GM19328 (cell line): ENCODE data around the gene DPH6.
A peak's percentile ranks its signal among the peaks of the same experiment; 100 is the strongest.

Source experiments
- ATAC-seq: cut with Tn5 transposase; IDR thresholded peaks from one replicate; pipeline ENCODE4 v1.9.1; 2021; ENCODE audit warnings: mild to moderate bottlenecking, moderate library complexity; ENCODE audit not compliant: unreplicated experiment

DPH6 gene

GRCh38 chr15:35545316-35545823 lies 595 bp downstream of the DPH6 start:
- peak; percentile 19 for ATAC-seq

GRCh38 chr15:35540885-35541284 lies 5.1 kb downstream of the DPH6 start:
- no peak for ATAC-seq

- no peak for ATAC-seq
These were observed 5.9 kb downstream of the DPH6 start for GRCh38 chr15:35540021-35540420.

GRCh38 chr15:35535365-35535916 lies 10.5 kb downstream of the DPH6 start:
- ATAC-seq: no peak

GRCh38 chr15:35533130-35534110 lies 12.5 kb downstream of the DPH6 start:
- ATAC-seq: no peak

GRCh38 chr15:35530698-35531097 lies 15.3 kb downstream of the DPH6 start:
- ATAC-seq: no peak

- ATAC-seq: no peak
These were observed 16.2 kb downstream of the DPH6 start for GRCh38 chr15:35529784-35530183.

- ATAC-seq: no peak
These were observed 23.9 kb downstream of the DPH6 start for GRCh38 chr15:35522061-35522460.

- no peak for ATAC-seq
These were observed 26.3 kb downstream of the DPH6 start for GRCh38 chr15:35519541-35520149.

GRCh38 chr15:35519052-35519451 lies 26.9 kb downstream of the DPH6 start:
- ATAC-seq: no peak

GRCh38 chr15:35514759-35515158 lies 31.2 kb downstream of the DPH6 start:
- no peak for ATAC-seq

GRCh38 chr15:35507932-35508638 lies 37.9 kb downstream of the DPH6 start:
- no peak for ATAC-seq

- ATAC-seq: no peak
These were observed 39.6 kb downstream of the DPH6 start for GRCh38 chr15:35506272-35506870.

GRCh38 chr15:35505809-35506208 lies 40.2 kb downstream of the DPH6 start:
- ATAC-seq: no peak

GRCh38 chr15:35505141-35505540 lies 40.8 kb downstream of the DPH6 start:
- no peak for ATAC-seq

GRCh38 chr15:35499723-35500122 lies 46.2 kb downstream of the DPH6 start:
- ATAC-seq: no peak

- peak; percentile 99 for ATAC-seq
These were observed 49.4 kb downstream of the DPH6 start for GRCh38 chr15:35496585-35496984.

- ATAC-seq: no peak
These were observed 50.9 kb downstream of the DPH6 start for GRCh38 chr15:35495080-35495479.

- ATAC-seq: no peak
These were observed 54.0 kb downstream of the DPH6 start for GRCh38 chr15:35491999-35492398.

GRCh38 chr15:35491173-35491572 lies 54.8 kb downstream of the DPH6 start:
- no peak for ATAC-seq

- ATAC-seq: no peak
These were observed 55.5 kb downstream of the DPH6 start for GRCh38 chr15:35490511-35490910.
